Transverse colon (tissue), 4 donors: Measurements from ENCODE around the gene ERN2. TPM values are rescaled to one million over a fixed set of nuclear protein-coding genes. Genes with fewer than 3 reads are reported as not detected.

Experiments
- DNase-seq: peaks from one replicate; pipeline ENCODE4 v3.0.0-alpha.2; 2019
- H3K27ac ChIP-seq, 4 donors: fragments of 200-600 bp; sonication (generic); 2 replicates each; pipeline ENCODE4 v1.5.1; 2016 to 2018; ENCODE audit warnings: inconsistent platforms in 4 of 4
- H3K27me3 ChIP-seq: fragments of 200-600 bp; sonication (generic); 2 replicates; pipeline ENCODE4 v1.5.1; 2017; ENCODE audit warnings: inconsistent platforms
- H3K36me3 ChIP-seq, 4 donors: fragments of 200-600 bp; sonication (generic); 2 replicates each; pipeline ENCODE4 v1.5.1; 2017 to 2019; ENCODE audit warnings: inconsistent platforms in 4 of 4
- H3K4me1 ChIP-seq, 4 donors: fragments of 200-600 bp; sonication (generic); 2 replicates each; pipeline ENCODE4 v1.5.1; 2017 to 2020; ENCODE audit warnings: inconsistent platforms in 4 of 4
- H3K4me3 ChIP-seq, 4 donors: fragments of 200-600 bp; sonication (generic); 1 replicate in 1 of 4; 2 replicates in 3 of 4; pipeline versions ENCODE4 v1.5.1 to v1.6.1; 2017 to 2019; ENCODE audit warnings: inconsistent platforms in 4 of 4
- H3K9me3 ChIP-seq, 2 donors: fragments of 200-600 bp; sonication (generic); 2 replicates each; pipeline ENCODE4 v1.5.1; 2017 to 2019; ENCODE audit warnings: inconsistent platforms in 2 of 2
- EP300 ChIP-seq: sonication (generic); formaldehyde crosslinking; IDR thresholded peaks from one replicate; pipeline ENCODE4 v1.6.1; 2017; ENCODE audit warnings: antibody characterized with exemption, low read depth
- POLR2A ChIP-seq: fragments of 450-650 bp; IDR thresholded peaks from one replicate; pipeline ENCODE4 v1.6.1; 2016; ENCODE audit warnings: antibody characterized with exemption, mild to moderate bottlenecking, moderate library complexity
- POLR2AphosphoS5 ChIP-seq, 3 donors: sonication (generic); formaldehyde crosslinking; IDR thresholded peaks; one replicate each; pipeline ENCODE4 v1.6.1; 2016; ENCODE audit warnings: antibody characterized with exemption in 3 of 3
- WGBS, 2 donors: methylation state at CpG; one replicate each; pipeline ENCODE4 v1.1.5; 2018; ENCODE audit warnings: low coverage in 1 of 2; 5-methylcytosine and 5-hydroxymethylcytosine counted together
- in situ Hi-C, 4 donors: fragments of 200-750 bp; cut with MboI; loops; one replicate each; pipeline versions ENCODE4 v1.15.0 to v1.15.1; 2017; ENCODE audit warnings: low sequenced_read_pairs in 3 of 4, low pct_ligation_motif_present in 1 of 4, low pct_unique_long_range_greater_than_20kb in 1 of 4
- intact Hi-C: fragments of 100-400 bp; cut with DNase I; formaldehyde crosslinking; loops from one replicate; pipeline ENCODE4 v1.15.1; 2023; ENCODE audit warnings: low total_unique reads
- total RNA-seq, 4 donors: library from RNA; depleted of rRNA; stranded (reverse); fragments of >200 nt; gene quantifications; one replicate each; pipeline ENCODE4 v1.1.0, GENCODE V29; 2016
- TF ChIP-seq, protein P1 (sequence below), 5 experiments: fragments of 200-600 bp in 3 of 5; fragments of 450-650 bp in 2 of 5; sonication (generic) in 3 of 5; IDR thresholded peaks; 1 replicate in 2 of 5; 2 replicates in 3 of 5; pipeline ENCODE4 v1.5.1; 2016 to 2017; ENCODE audit warnings: antibody characterized with exemption in 5 of 5, inconsistent platforms in 3 of 5, mild to moderate bottlenecking in 2 of 5, moderate library complexity in 1 of 5

The ERN2 gene
- total RNA-seq, 4 donors from 2014 or later, result 114 to 408 (median 168) TPM

DNA sequence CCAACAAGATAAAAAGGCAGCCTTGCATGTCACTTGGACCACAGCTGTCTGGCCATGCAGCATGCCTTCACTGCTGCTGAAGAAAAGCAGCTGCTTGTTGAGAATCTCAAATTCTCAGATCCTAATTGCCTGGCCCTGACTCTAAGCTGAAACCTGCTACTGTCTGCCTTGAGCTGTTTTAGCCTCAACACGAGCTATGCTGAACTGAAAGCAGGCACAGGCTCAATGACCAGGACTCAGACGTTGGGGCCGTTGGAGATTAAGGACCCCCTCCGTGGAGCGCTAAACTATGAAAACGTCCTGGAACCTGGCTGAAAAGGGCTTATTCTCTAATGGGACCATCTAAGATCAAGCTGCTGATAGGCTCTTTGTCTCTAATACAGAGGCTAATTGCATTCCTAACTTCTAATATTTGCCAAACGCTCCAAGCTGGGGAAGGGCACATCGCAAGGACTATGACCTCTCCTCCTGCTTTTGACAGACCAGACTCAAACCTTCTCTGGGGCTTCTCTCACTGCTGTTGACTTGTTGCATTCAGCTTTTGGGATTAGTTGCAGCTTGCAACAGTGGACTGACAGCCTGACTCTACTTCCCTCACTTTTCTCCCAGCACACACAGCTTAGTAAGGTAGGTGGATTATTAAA is 38.9 kb downstream of the ERN2 start:
- Histone ChIP-seq H3K36me3 (peaks cover 0 to 7% (median 0%) of the 10 kb centered on the region in 4 donors), H3K27ac (no peak overlapping the region), H3K4me1 (peaks cover under 1 to 22% (median 15%) of the 10 kb centered on the region in 4 donors), H3K9me3 (no peaks in the 10 kb centered on the region), H3K27me3 (no peaks in the 10 kb centered on the region), H3K4me3 (no peak overlapping the region)
- intact Hi-C loops (no loop called here), in situ Hi-C loops (no loop called here)
- WGBS, 2 donors, result 86 to 89% methylated on average over 6 to 8 of the region's 8 CpGs
- DNase-seq, result no peak
- no peak for TF ChIP-seq EP300
- no peak for TF ChIP-seq POLR2AphosphoS5 (IDR thresholded peaks at IDR 0.05)
- no peak for TF ChIP-seq POLR2A
- TF ChIP-seq, protein P1, sequence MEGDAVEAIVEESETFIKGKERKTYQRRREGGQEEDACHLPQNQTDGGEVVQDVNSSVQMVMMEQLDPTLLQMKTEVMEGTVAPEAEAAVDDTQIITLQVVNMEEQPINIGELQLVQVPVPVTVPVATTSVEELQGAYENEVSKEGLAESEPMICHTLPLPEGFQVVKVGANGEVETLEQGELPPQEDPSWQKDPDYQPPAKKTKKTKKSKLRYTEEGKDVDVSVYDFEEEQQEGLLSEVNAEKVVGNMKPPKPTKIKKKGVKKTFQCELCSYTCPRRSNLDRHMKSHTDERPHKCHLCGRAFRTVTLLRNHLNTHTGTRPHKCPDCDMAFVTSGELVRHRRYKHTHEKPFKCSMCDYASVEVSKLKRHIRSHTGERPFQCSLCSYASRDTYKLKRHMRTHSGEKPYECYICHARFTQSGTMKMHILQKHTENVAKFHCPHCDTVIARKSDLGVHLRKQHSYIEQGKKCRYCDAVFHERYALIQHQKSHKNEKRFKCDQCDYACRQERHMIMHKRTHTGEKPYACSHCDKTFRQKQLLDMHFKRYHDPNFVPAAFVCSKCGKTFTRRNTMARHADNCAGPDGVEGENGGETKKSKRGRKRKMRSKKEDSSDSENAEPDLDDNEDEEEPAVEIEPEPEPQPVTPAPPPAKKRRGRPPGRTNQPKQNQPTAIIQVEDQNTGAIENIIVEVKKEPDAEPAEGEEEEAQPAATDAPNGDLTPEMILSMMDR (IDR thresholded peaks at IDR 0.05), result no peak

DNA sequence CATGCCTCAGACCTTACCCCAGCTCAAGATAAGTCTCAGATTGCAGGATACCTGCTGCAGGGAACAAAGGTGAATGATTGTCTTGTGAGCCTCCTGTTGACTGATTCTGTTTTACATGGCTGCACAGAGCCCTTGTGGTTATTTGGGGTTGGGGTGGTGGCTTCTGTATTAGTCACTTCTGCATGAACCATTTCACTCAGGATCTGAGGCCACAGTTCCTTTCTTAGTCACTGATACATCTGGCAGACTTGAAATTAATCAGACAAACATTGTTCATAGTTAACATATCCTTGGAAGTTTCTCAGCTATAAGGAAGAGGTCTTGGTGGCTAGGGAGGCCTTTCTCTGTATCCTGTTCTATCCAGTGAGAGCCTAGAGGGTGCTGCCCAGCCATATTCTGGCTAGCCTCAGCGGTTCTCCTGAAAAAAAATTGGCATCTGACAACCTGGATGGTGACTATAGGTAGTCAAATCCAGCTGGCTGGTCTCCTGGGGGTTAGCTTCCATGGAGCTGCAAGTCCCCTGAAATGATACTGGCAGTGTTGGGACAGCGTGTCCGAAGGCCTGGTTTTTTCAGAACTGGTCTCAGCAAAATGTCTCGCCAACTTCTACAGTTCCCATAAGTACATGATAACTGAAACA is 42.8 kb downstream of the ERN2 start:
- no peak overlapping the region for H3K27ac ChIP-seq
- peaks cover 0 to 35% (median 18%) of the 10 kb centered on the region in 4 donors for H3K36me3 ChIP-seq
- no peaks in the 10 kb centered on the region for H3K27me3 ChIP-seq
- DNase-seq, result no peak
- H3K4me3 ChIP-seq, result no peak overlapping the region
- H3K4me1 ChIP-seq, result no peaks in the 10 kb centered on the region
- WGBS, 2 donors, result 80 to 85% methylated on average over 1 to 4 of the region's 4 CpGs
- in situ Hi-C loops, result no loop called here
- TF ChIP-seq, protein P1 (IDR thresholded peaks at IDR 0.05), result no peak
- TF ChIP-seq POLR2A (no peak), POLR2AphosphoS5 (IDR thresholded peaks at IDR 0.05) (no peak)
- no peaks in the 10 kb centered on the region for H3K9me3 ChIP-seq
- intact Hi-C loops, result no loop called here

DNA sequence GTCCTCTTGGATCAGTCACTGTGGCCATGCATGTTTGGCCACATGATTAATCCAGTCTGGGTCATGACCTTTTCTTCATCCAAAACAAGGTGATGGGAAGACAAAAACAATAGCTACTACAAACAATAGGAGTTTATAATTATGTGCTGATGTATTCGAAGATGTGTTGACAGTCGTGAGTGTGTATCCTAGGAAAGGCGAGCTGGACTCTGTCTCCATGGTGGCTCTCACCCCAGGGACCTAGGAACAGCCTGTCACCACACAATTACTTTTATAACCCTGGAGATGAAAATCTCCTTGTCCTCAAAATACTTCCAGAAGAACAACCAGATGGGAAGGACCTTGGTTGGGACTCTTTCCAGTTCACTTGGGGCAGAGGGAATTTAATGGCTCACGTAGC is 44.1 kb downstream of the ERN2 start:
- in situ Hi-C loops, result no loop called here
- WGBS, 2 donors, result 82 to 87% methylated on average over 3 to 4 of the region's 4 CpGs

DNA sequence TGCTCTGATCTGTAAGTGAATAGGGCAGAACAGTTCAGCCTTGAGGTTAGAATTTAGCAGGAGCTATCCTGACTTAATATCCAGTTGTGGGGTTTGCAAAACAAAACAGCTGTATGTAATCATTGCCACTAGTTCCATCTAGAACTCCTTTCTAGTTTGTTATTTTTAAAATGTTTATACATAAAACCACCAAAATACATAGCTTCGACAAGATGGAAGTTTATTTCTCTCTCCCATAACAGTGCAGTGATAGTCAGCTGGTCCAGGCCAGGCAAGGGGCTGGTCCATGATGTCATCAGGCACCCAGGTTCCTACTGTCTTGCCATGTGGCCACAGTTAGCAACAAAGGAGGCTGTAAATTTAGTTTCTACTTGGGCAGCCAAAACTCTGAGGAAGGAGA is 44.8 kb downstream of the ERN2 start:
- Histone ChIP-seq H3K4me1 (no peaks in the 10 kb centered on the region), H3K27ac (no peak overlapping the region), H3K9me3 (no peaks in the 10 kb centered on the region), H3K4me3 (no peak overlapping the region), H3K36me3 (peaks cover 0 to 52% (median 20%) of the 10 kb centered on the region in 4 donors), H3K27me3 (no peaks in the 10 kb centered on the region)
- 57 to 70% methylated on average over 1 of the region's 1 CpG for WGBS, 2 donors
- no peak for DNase-seq
- intact Hi-C loops (no loop called here), in situ Hi-C loops (no loop called here)
- TF ChIP-seq POLR2AphosphoS5 (IDR thresholded peaks at IDR 0.05) (no peak), EP300 (no peak), POLR2A (no peak)
- TF ChIP-seq, protein P1 (IDR thresholded peaks at IDR 0.05), result no peak

More for the DNA sequence above, 44.1 kb downstream of the ERN2 start:
- Histone ChIP-seq H3K27ac (no peak overlapping the region), H3K4me1 (no peaks in the 10 kb centered on the region), H3K9me3 (no peaks in the 10 kb centered on the region), H3K36me3 (peaks cover 0 to 46% (median 18%) of the 10 kb centered on the region in 4 donors), H3K4me3 (no peak overlapping the region), H3K27me3 (no peaks in the 10 kb centered on the region)
- no peak for TF ChIP-seq POLR2A
- TF ChIP-seq, protein P1 (IDR thresholded peaks at IDR 0.05), result no peak
- no peak for TF ChIP-seq POLR2AphosphoS5 (IDR thresholded peaks at IDR 0.05)
- no peak for TF ChIP-seq EP300
- intact Hi-C loops, result no loop called here
- no peak for DNase-seq
